GM19467 (cell line): Measurements from ENCODE around the gene ZBTB7B.
A peak's percentile ranks its signal among the peaks of the same experiment; 100 is the strongest.

Experiments
- ATAC-seq: cut with Tn5 transposase; IDR thresholded peaks from one replicate; pipeline ENCODE4 v1.9.1; 2021; ENCODE audit warnings: mild to moderate bottlenecking, moderate library complexity; ENCODE audit not compliant: unreplicated experiment

ZBTB7B gene

DNA sequence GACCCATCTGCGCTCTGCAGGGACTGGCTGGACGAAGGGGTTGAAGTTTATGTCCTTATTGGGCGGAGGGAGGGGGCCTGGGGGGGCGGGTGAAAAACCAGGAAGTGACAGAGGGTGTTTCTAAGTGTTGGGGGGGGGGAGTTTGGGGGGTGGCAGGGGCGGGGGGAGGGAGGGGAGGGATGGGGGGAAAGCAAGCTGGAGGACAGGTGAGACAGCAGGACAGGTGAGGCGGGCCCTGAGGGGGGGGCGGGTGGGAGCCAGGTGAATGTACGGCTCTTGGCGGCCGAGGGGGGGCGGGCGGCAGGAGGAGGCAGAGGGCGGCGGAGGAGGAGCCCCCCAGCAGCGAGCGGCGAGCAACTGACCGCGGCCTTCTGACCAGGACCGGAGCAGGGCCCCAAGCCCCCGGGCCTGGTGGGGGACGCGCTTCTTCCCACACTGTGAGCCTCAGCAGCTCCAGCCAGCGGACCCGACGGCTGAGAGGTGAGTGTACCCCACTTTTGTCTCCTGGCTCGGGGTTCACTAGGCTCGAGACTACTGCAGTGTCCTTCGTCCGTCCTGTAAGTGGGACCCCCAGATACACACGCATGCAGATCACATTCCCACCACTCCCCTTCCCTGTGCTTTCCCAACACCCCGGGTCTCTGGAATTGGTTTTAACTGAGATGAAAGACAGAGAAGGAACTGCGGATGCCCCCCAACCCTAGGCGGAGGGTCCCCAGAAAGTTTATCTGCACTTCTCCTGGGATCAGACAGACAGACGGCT is at the start of gene ZBTB7B:
ZBTB7B (plus strand) TSS at position 339 of the 763 bp plus-strand sequence. CDS start 11,859 bp downstream, outside the sequence.
- no peak for ATAC-seq

DNA sequence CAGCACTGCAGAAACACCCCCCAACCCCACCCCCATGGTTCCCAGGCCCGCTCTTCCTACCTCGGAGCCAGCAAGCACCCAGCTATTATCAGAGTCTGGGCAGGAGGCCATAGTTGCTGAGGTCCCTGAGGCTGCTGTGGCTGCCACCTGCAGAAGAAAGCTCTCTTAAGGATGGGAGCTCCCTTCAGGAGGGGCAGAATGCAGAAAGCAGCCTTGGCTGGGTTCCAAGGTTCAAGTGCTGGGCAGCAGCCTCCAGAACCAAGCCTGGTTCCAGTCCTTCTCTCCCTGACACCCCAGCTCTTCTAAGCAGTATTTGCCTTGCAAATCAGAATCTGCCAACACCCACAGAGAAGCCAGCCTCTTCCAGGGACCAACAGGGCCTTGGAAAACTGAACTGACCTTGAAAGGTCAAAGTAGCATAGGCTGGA is 49.0 kb upstream of the ZBTB7B start:
- no peak for ATAC-seq

DNA sequence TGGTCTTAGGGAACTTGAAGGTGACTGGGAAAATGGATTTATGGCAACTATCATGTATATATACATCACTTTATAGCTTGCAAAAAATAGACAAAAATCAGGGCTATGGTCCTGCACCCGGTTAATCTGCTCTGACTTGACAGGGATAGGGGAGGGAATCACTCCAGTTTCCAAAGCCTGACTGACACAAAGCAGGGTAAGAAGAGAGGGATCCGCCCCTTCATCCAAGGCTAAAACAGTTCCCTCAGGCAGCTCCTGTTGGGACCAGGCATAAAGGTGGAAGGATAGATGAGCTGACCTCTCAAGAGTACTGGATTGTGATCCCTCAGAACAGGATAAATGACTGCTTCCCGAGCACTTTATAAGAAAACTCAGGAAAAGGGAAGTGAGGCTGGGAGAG is 48.1 kb upstream of the ZBTB7B start:
- ATAC-seq, result no peak

DNA sequence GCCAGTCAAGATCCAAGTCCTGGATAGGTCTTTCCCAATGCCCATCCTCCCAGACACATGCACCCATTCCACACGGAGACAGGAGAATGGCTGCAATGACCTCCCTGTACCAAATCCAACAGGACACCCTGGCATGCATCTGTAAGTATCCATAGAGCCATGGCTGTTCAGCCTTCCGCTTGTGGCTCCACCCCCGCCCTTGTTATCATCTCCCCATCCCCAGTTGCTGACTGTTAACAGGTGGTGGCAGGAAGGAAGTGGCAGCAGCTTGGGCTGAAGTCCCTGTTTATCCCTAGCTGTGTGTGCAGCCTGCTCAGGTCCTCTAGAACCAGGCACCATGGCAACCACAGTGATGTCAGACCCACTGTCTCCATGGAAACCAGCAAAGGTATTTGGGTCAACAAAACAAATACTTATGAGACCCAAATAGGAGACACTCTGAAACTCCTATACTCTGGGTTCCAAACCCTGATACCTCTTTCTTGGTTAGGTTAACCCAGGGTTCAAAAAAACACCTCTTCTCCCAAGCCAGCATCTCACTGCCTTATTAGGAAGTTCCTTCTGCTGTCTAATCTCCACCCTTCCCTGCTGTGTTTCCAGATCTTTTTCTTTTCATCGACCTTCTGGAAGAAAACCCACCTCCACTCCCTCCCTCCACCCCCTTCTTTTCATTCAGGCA is 47.4 kb upstream of the ZBTB7B start:
- peak; percentile 49 for ATAC-seq

DNA sequence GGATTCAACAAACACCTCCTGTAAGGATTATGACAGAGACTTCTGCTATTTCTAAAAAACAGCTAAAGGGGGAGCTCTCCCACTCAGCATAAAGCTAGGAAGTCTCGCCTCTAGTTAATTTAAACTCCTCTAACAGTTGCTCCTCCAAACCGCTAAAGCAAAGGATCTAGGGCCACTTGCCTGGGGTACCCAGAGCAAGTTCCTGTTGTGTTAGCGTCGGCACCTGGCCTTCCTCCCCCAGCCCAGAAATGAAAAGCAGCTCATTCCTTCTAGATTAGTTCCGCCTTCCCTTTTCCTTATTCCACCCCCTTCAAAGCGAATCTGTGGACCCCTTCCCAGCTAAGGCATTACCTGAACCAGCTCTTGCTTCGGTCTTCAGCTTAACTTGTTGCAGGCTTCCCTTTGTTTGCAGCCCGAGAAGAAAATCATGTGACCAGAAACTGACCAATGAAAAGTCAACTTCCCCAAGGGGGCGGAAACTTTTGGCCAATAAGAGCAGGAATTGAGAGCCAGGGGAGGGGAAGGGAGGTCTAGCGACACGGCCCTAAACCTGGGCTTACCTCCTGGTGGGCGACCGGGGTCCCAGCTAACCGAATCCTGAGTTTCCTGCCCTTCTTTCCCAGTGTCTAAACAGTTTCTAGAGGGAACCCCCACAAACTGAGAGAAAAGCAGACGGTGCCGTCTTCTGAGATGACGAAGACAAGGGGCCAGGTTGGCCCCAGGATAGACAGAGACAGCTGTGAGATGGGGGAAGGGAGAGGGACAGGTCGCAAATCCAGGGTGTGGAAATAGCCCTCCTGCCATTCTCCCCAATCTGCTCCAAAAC is 46.7 kb upstream of the ZBTB7B start, which contains the start of gene PBXIP1:
PBXIP1 (minus strand) TSS at position 382 of the 826 bp plus-strand sequence. CDS start 2,378 bp downstream, outside the sequence.
- ATAC-seq, result peak; percentile 54

DNA sequence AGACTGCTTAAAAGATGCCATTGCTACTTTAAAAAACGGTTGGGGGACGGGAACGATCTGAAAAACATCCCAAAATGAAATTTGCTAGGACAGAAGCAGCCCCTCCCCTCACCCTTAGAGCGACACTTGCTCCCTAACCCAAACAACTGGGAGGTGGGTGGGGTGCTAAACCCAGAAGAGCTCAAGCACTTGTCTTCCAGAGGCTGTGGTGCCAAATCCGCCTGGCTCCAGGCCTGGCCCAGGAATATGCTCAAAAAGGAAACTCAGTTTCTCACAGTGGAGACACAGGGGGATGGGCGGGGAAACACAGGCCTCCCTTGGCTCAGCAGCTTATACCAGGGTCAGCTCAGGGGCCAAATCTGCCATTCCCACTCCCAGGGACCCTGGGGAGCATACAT is 46.1 kb upstream of the ZBTB7B start:
- ATAC-seq, result no peak

DNA sequence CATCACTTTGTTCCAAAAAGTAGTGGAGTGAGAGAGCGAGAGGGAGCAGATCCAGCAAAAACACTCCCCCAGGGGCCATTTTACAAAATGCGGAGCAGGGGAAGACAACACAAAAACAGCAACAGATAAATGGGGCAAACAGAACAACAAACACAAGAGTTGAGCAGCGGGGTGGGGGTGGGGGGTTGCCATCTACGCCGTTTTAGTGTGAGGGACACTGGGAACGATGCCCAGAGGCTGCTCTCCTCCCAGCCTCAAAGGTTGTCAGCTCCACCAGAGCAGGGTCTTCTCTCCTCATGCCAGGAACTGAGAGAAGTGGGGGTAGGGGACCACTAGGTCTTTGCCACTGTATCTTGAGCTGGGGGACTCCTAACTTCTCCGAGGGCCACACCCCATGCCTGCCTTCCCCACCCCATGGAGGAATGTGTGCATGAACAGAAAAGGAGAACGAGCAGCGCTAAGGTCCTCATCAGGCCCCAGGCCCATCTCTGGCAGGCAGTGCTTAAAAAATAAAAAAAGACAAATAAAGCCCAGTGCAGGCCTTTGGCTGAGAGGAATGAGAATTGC is 45.4 kb upstream of the ZBTB7B start:
- ATAC-seq, result no peak

DNA sequence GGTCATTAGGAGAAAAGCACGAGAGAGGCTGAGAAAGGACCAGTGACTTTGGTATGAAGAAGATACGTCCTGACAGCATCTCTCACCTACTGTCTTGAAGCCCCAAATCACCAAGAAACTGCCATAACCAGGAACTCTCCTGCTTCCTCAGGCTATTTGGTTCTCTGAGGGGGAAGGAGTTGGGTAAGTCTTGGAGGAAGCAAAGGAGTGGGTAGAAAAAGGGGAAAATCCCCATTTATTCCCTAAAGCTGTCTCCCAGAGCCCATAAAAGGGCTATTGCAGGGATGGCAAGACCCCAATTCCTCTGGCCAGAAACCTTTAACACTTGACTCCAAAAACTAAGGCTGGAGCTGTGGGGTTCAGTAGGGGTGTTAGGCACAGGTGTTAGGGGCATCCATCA is 44.6 kb upstream of the ZBTB7B start:
- no peak for ATAC-seq

DNA sequence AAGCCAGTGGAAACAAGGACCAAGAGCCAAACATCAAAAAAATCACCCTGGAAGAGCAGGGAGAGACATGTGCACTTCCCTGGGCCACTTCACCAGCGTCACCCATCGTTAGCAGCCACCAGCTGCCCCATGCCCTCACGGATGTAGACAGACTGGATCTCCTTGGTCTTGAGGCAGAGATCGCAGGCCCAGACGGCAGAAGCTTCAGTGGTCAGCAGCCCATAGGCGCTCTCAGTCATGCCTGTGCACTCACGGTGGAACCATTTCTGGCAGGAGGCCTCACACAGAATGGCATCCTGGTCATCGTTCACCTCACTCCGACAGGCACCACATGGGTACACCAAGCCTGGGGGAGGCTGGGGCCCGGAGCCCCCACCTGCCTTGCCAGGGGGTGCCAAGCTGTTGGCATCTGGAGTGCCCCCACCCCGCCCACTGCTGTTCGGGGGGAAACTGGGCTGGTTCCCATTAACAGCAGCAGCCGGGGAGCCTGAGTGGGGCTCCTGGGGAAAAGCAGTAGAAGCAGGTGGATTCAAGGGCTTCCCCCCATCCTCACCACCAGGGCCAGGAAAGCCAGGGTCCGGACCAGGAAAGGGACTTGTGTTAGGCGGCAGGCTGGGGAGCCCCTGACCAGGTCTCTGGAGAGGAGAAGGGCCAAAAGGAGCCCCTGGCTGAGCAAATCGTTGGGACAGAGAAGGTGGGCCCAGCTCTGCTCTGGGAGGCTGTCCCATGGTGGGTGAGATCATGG is 43.7 kb upstream of the ZBTB7B start:
- ATAC-seq, result no peak

DNA sequence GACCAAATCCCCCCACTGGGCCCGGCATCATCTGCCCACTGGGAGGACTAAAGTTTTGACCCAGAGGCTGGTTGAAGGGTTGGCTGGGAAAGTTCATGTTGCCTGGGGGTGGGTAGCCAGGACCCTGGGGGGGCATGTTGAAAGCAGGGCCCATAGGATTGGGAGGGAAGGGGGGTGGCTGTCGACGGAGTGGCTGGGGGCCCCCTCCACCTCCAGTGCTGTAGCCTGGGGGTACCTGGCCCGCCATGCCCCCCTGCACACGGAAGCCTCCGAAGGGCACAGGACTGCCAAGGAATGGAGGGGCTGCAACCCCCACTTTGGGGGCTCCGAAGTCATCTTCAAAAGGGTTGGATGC is 43.2 kb upstream of the ZBTB7B start:
- no peak for ATAC-seq

DNA sequence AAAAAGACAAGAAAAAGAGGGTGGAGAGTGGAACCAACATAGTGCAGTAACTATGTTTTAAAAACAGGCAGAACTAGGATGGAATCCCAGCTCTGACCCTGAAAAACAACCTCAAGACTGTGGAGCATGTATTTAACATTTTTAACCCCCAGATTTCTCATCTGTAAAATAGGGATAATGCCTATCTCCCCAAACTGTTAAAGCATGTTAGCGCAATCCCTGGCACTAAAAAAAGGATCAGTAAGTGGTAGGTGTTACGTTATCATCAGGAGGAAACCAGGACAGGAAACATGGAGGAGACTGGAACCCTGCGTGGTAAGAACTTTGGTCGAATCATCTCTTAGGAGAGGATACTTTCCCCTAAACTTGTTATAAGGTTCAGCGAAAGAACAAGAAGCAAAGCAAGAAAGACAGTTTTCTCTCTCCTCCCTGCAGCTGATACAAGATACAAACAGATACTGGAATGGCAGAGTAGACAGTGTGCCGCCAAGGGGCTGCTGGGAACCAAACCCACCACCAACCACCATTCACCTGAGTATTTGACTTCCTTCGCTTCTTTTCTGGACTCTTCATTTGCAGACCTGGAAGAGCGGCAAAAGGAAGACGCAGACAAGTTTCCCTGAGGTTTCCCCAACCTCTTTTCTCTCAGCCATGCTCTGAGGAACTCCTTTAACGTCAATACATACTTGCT is 42.0 kb upstream of the ZBTB7B start:
- no peak for ATAC-seq

DNA sequence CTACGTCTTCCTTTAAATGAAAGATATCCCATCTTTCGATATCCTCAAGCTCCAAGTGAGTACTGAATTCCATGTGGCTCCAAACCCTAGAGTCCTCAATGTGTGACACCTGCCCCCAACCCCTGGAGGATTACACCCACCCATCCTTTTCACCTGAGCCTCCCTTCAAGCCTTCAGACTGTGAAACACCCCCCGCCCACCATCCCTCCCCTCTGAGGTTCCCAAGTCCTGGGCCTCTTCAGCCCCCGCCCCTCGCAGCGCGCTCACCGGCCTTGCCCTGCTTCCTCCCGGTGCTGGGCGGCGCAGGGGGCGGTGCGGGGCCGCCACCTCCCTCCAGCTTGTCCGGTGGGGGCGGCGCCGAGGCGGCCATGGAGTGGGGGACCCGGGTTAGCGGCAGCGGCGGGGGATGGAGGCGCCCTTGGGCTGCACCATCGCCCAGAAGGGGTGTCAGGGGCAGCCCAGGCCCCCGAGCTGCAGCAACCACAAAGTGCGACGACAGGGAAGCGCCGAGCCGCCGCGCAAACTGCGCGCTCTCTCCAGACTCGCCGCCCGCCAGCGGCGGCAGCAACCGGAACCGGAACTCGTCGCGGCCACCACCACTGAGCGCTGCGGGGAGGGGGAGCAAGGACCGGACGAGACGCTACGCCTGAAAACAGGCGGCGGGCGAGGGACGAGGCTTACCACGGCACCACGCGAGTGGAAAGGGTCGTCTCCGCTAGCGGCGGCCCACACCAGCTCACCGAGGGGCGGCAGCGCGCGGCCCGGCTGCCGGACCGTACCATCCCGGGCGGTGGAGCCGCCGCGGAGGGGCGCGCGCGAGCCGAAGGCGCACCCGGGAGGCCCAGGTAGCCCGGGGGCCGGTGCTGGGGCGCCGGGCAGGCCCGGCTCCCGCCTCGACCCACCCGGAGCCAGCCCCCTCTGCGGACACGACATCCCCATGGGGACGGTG is 41.1 kb upstream of the ZBTB7B start, which contains the start of gene PYGO2:
PYGO2 (minus strand) TSS at position 576 of the 949 bp plus-strand sequence; CDS start at position 370, 206 bp downstream.
- peak; percentile 64 for ATAC-seq

DNA sequence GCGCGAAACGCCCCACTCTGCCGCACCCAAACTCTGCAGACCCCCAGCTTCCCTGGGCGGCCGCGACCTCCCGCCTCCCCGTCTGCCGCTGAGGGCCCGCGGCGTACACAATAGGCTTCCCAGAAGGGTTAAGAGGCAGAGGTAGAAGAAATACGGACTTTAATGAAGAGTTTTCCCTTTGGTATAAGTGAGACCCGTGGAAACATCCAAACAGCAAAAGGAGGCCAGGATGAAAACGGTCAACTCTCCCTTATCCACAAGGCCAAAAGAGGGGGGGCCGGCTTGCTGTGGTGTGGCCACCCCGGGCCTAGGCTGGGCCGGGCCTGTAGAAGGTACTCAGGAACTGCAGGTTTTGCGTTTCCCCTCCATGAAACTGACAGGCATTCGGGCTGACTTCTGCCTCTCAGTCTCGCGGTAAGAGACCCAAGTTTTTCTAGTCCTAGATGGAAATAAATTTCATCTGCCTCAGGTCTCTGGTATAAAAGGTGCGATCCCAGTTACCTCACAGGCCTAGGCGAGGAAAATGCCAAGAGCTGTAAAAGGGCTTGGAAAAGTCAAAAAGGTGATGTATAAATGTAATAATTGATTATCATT is 40.3 kb upstream of the ZBTB7B start:
- ATAC-seq, result peak; percentile 18

DNA sequence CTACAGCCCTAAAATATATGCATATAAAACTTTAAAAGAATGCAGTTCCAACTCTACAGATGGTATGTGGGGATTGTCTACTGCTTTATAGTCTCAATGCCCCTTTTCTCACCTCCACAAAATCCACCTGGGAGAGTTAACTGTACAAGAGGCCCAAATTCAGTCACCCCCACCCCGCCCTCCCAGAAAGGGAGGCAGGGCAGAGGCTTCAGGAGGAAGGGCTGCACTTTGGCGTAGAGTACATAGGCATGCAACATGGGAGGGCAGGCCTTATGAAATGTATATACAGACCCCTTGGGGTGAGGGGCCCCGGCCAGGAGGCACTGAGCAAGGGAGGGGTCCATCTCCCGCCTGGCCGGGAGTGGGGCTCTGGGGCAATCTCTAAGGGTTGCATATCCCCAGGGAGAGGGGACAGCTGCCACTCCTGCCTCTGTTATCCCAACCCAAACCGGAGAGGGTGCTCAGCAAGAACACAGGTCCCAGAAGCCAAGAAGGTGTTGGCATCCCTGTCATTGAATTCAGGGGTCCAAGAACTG is 39.7 kb upstream of the ZBTB7B start:
- no peak for ATAC-seq

DNA sequence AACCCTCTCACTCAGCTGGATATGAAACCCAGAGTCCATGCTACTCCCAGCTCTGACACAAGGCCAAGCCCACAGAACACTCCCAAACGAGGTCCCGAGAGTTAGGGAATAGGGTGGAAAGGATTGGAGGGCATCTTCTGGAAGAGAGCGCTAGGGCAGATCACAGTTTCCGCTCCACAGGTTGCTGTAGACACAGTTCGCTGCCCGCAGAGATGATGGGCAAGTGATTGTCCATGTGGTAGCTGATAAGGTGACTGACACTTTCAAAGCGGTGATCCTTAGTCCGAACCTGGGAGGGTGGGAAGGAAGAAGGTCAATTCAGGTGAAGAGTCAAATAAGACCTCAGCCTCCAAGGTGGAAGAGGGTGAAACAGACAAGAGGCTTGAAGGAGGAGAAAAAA is 39.0 kb upstream of the ZBTB7B start:
- no peak for ATAC-seq

DNA sequence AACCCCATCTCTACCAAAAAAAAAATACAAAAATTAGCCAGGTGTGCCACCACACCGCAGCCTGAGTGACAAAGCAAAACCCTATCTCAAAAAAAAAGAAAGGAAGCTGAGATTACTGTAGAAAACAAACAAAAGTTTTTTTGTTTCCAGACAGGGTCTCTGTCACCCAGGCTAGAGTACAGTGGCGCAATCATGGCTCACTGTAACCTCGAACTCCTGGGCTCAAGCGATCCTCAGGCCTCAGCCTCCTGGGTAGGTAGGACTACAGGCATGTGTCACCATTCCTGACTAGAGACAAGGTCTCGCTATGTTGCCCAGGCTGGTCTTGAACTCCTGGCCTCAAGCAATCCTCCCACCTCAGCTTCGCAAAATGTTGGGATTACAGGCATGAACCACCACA is 38.2 kb upstream of the ZBTB7B start:
- ATAC-seq, result no peak

DNA sequence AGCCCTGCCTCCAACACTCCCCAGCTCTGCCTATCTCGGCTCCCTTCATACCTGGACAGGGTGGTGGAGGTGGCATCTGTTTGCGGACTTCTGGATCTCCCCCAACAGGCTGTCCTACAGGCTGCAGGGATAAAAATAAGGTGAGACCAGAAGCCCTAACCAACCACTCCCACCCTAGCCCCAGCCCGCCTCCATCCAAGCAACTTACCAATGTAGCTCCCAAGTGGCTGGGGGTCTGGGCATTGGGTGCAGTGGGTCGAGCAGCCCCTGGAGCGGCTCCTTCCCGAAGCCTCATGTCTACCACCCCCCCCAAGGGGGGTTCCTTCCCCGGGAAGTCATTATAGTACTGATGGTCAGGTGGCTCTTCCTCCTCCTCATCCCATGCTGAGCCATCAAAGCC is 36.5 kb upstream of the ZBTB7B start:
- ATAC-seq, result no peak
